OCI-LY3 (cell line): ENCODE data around the gene KBTBD8.

ENCODE experiments used
- EZH2phosphoT487 ChIP-seq: fragments of 200-600 bp; shearing (Covaris generic); IDR thresholded peaks from 2 replicates; pipeline ENCODE4 v1.6.1; 2018; ENCODE audit warnings: antibody characterized with exemption, mixed run types, low read depth
- TF ChIP-seq, protein P1 (sequence below): fragments of 200-600, 300-600 bp; sonication (generic); IDR thresholded peaks from 2 replicates; pipeline ENCODE4 v1.5.1; 2014; ENCODE audit warnings: antibody characterized with exemption, low read length, low read depth

GRCh38 chr3:66956742-66957141, 41.4 kb upstream of the KBTBD8 start:
- TF ChIP-seq, protein P1, sequence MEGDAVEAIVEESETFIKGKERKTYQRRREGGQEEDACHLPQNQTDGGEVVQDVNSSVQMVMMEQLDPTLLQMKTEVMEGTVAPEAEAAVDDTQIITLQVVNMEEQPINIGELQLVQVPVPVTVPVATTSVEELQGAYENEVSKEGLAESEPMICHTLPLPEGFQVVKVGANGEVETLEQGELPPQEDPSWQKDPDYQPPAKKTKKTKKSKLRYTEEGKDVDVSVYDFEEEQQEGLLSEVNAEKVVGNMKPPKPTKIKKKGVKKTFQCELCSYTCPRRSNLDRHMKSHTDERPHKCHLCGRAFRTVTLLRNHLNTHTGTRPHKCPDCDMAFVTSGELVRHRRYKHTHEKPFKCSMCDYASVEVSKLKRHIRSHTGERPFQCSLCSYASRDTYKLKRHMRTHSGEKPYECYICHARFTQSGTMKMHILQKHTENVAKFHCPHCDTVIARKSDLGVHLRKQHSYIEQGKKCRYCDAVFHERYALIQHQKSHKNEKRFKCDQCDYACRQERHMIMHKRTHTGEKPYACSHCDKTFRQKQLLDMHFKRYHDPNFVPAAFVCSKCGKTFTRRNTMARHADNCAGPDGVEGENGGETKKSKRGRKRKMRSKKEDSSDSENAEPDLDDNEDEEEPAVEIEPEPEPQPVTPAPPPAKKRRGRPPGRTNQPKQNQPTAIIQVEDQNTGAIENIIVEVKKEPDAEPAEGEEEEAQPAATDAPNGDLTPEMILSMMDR, result no peak
- no peak for TF ChIP-seq EZH2phosphoT487
